Spleen (tissue), 11 donors: ENCODE data around the gene FAM53B. TPM values are rescaled to one million over a fixed set of nuclear protein-coding genes. Genes with fewer than 3 reads are reported as not detected.
"Not testable (repeated sequence)": the region's sequence is repeated elsewhere in the genome, so short reads cannot be mapped to it uniquely, and the experiment has no call there.

ENCODE experiments used
- DNase-seq: peaks from one replicate; pipeline ENCODE4 v3.0.0-alpha.2; 2020
- H3K27ac ChIP-seq, 8 donors: fragments of 200-600 bp; sonication (generic) in 7 of 8; 1 replicate in 4 of 8; 2 replicates in 4 of 8; pipeline versions ENCODE4 v1.5.0 to v1.8.0; 2016 to 2021; ENCODE audit warnings: inconsistent platforms in 4 of 8, mild to moderate bottlenecking in 4 of 8, moderate library complexity in 1 of 8
- H3K27me3 ChIP-seq, 7 donors: fragments of 200-600 bp; sonication (generic) in 6 of 7; replicated peaks in 1 of 7; 1 replicate in 4 of 7; 2 replicates in 3 of 7; pipeline versions ENCODE4 v1.5.0 to v1.8.0; 2016 to 2021; ENCODE audit warnings: inconsistent platforms in 3 of 7, mild to moderate bottlenecking in 1 of 7
- H3K36me3 ChIP-seq, 6 donors: fragments of 200-600 bp; sonication (generic) in 5 of 6; 1 replicate in 4 of 6; 2 replicates in 2 of 6; pipeline versions ENCODE4 v1.5.0 to v1.8.0; 2016 to 2021; ENCODE audit warnings: inconsistent platforms in 2 of 6
- H3K4me1 ChIP-seq, 6 donors: fragments of 200-600 bp; sonication (generic) in 5 of 6; 1 replicate in 3 of 6; 2 replicates in 3 of 6; pipeline versions ENCODE4 v1.5.0 to v1.8.0; 2016 to 2021; ENCODE audit warnings: inconsistent platforms in 3 of 6
- H3K4me3 ChIP-seq, 8 donors: fragments of 200-600 bp; sonication (generic) in 7 of 8; 1 replicate in 4 of 8; 2 replicates in 4 of 8; pipeline versions ENCODE4 v1.5.0 to v1.8.0; 2016 to 2021; ENCODE audit warnings: inconsistent platforms in 4 of 8, mild to moderate bottlenecking in 4 of 8, moderate library complexity in 2 of 8
- H3K9me3 ChIP-seq, 8 donors: fragments of 200-600 bp; sonication (generic) in 7 of 8; 1 replicate in 4 of 8; 2 replicates in 4 of 8; pipeline versions ENCODE4 v1.5.0 to v1.8.0; 2016 to 2021; ENCODE audit warnings: inconsistent platforms in 4 of 8
- POLR2A ChIP-seq, 3 donors: fragments of 450-650 bp; IDR thresholded peaks; one replicate each; pipeline ENCODE4 v1.5.1; 2017; ENCODE audit warnings: antibody characterized with exemption in 3 of 3, mild to moderate bottlenecking in 1 of 3
- POLR2AphosphoS5 ChIP-seq, 3 donors: sonication (generic); formaldehyde crosslinking; IDR thresholded peaks; one replicate each; pipeline ENCODE4 v1.5.1; 2017; ENCODE audit warnings: antibody characterized with exemption in 3 of 3
- WGBS, 5 donors: extraction: QIAGEN DNeasy Blood & Tissue Kit in 3 of 5; methylation state at CpG; one replicate each; pipeline versions ENCODE4 v1.1.5 to v1.1.7; 2013 to 2018; 5-methylcytosine and 5-hydroxymethylcytosine counted together
- intact Hi-C: fragments of 100-400 bp; cut with DNase I; formaldehyde crosslinking; loops from one replicate; pipeline ENCODE4 v1.15.0; 2023; ENCODE audit warnings: low total_unique reads
- polyA plus RNA-seq, 3 donors: library from polyadenylated mRNA; stranded (reverse); fragments of 200-250 nt; gene quantifications; one replicate each; pipeline ENCODE4 v1.2.1, GENCODE V29; 2013
- total RNA-seq, 7 donors: library from RNA; depleted of rRNA in 3 of 7; stranded (reverse); fragments of >200 nt in 3 of 7; fragmentation: NEBNext Ultra II Directional in 4 of 7; extraction: Animal tissue kit (Norgen Biotek cat#: 25700) in 4 of 7; gene quantifications; one replicate each; pipeline versions ENCODE4 v1.1.0 to v1.2.1, GENCODE V29; 2016 to 2021
- TF ChIP-seq, protein P1 (sequence below), 11 experiments: fragments of 200-600 bp in 7 of 11; fragments of 450-650 bp in 4 of 11; sonication (generic) in 4 of 11; IDR thresholded peaks in 8 of 11; conservative IDR thresholded peaks in 3 of 11; 1 replicate in 7 of 11; 2 replicates in 4 of 11; pipeline versions ENCODE4 v1.4.0 to v1.8.0; 2016 to 2021; ENCODE audit warnings: antibody characterized with exemption in 11 of 11, inconsistent platforms in 4 of 11, mild to moderate bottlenecking in 1 of 11
- donor health status: healthy with polysubstance abuse.
- donor health status: DM: no; HTN: no; CAD: no; lungs with moderate emphysema.
- donor health status: DM: no; HTN: no; CAD: no.
- donor health status: Bipolar disorder and iron deficiency.
- donor health status: healthy.
- donor health status: DM: no; HTN: no; CAD: no.
- donor health status: DM: yes; HTN: yes; CAD: no.

The FAM53B gene
- total and polyA plus RNA-seq, 10 donors, result 13.3 to 94.0 (median 56.2) TPM

DNA sequence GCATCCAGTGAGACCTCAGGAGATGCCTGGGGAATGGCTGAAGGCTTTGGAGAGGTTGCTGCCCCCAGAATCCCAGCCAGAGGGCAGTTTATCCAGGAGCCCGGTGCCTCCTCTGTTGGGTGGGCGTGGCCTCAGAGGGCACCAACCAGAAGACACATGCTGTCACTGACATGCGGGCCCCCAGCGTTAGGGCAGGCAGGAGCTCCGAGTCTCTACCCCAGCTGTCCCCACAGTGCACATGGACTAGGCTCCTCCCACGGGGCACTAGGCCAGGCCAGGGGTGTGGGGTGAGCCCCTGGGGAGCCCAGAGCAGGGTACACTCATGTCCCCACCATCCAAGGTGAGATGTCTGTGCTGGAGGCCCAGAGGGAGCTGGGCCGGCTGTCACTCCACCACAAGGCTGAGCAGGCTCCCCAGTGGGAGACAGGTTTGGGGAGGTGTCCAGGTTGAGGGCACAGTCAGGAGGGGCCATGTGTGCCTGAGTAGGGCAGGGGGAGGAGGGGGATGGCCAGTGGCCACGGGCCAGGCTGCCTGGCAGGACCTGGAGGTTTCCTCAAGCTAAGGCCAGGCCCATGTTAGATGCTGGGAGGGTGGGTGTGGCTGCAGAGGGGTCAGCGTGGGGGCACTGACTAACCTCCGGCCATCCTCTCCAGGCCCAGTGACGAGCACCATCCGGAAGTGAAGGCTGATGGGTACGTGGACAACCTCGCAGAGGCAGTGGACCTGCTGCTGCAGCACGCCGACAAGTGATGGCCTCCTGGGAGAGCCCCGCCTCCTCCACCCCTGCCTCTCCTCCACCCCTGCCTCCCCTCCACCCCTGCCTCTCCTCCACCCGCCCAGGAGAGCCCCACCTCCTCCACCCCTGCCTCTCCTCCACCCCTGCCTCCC, 131.3 kb downstream of the FAM53B start:
- no peak for DNase-seq
- WGBS, 5 donors, result 46 to 66% (median 52%) methylated on average over 14 to 18 of the region's 18 CpGs
- peak overlapping the region; percentile 18 to 88 (median 81) for H3K27ac ChIP-seq

DNA sequence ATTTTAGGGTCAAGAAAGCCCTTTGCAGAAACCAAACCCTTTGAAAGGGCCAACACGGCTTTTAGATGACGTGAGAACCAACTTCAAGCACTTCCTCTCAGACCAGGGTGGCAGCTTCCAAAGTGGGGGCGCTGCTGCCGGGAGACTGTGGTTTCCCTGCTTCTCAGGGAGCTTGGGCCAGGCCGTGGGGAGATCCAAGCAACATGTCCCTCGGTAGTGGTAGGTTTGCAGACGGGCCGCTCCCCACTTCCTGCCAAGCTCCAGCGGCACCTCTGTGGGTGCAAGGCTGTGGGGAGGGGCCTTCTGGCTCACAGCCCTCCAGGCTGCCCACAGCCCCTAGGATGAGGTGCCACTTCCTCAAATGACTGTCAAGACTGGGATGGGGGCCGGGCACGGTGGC, 132.4 kb downstream of the FAM53B start:
- Histone ChIP-seq H3K27me3 (no peaks in the 10 kb centered on the region), H3K4me3 (peak overlapping the region in 1 of 8 donors; percentile 12), H3K36me3 (peaks cover 0 to 17% (median 1%) of the 10 kb centered on the region in 6 donors), H3K27ac (peak overlapping the region; percentile 18 to 88 (median 81)), H3K9me3 (no peaks in the 10 kb centered on the region), H3K4me1 (peaks cover 18 to 94% (median 55%) of the 10 kb centered on the region in 6 donors)
- intact Hi-C loops, result loop anchor here (10.0 kb wide), 1 partner anchor 67 kb away; no protein-coding TSS in a partner anchor
- 15 to 52% (median 28%) methylated on average over 10 to 11 of the region's 11 CpGs for WGBS, 5 donors
- no peak for TF ChIP-seq POLR2A (IDR thresholded peaks at IDR 0.05)
- TF ChIP-seq POLR2AphosphoS5 (IDR thresholded peaks at IDR 0.05), result peak; percentile 74 to 84 (median 75)
- TF ChIP-seq, protein P1, sequence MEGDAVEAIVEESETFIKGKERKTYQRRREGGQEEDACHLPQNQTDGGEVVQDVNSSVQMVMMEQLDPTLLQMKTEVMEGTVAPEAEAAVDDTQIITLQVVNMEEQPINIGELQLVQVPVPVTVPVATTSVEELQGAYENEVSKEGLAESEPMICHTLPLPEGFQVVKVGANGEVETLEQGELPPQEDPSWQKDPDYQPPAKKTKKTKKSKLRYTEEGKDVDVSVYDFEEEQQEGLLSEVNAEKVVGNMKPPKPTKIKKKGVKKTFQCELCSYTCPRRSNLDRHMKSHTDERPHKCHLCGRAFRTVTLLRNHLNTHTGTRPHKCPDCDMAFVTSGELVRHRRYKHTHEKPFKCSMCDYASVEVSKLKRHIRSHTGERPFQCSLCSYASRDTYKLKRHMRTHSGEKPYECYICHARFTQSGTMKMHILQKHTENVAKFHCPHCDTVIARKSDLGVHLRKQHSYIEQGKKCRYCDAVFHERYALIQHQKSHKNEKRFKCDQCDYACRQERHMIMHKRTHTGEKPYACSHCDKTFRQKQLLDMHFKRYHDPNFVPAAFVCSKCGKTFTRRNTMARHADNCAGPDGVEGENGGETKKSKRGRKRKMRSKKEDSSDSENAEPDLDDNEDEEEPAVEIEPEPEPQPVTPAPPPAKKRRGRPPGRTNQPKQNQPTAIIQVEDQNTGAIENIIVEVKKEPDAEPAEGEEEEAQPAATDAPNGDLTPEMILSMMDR (IDR thresholded peaks at IDR 0.05 in 8 of 11, conservative IDR thresholded peaks at IDR 0.05 in 3 of 11), result no peak
- DNase-seq, result peak; percentile 90

More for the DNA sequence above, 131.3 kb downstream of the FAM53B start:
- TF ChIP-seq POLR2AphosphoS5 (IDR thresholded peaks at IDR 0.05), result peak; percentile 47 to 73 (median 62)
- TF ChIP-seq POLR2A (IDR thresholded peaks at IDR 0.05), result no peak
- Histone ChIP-seq H3K9me3 (no peaks in the 10 kb centered on the region), H3K36me3 (peaks cover 0 to 28% (median 4%) of the 10 kb centered on the region in 6 donors), H3K4me3 (no peak overlapping the region), H3K4me1 (peaks cover 27 to 94% (median 60%) of the 10 kb centered on the region in 6 donors), H3K27me3 (no peaks in the 10 kb centered on the region)
- intact Hi-C loops, result loop anchor here (10.0 kb wide), 1 partner anchor 68 kb away; no protein-coding TSS in a partner anchor

DNA sequence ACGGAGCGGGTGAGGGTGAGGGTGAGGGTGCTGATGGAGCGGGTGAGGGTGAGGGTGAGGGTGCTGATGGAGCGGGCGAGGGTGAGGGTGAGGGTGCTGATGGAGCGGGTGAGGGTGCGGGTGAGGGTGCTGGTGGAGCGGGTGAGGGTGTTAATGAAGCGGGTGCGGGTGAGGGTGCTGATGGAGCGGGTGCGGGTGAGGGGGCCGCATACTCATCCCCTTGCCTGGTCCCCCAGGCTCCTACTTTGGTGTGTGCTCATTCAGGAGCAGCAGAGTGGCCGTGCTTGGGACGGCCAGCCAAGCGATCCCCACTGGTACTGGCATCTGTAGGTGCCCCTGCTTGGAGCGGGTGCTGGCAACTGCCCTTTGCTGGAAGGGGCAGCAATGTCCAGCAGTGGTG, 133.3 kb downstream of the FAM53B start:
- TF ChIP-seq POLR2AphosphoS5 (IDR thresholded peaks at IDR 0.05), result peak in 1 of 3 donors; percentile 23
- WGBS, 5 donors, result 81 to 97% (median 90%) methylated on average over 8 to 17 of the region's 17 CpGs
- Histone ChIP-seq H3K4me1 (peaks cover 16 to 94% (median 55%) of the 10 kb centered on the region in 6 donors), H3K27ac (peak overlapping the region in 7 of 8 donors; percentile 55 to 88 (median 81))
- intact Hi-C loops, result loop anchor here (10.0 kb wide), 1 partner anchor 66 kb away; no protein-coding TSS in a partner anchor
- DNase-seq, H3K27me3 ChIP-seq, H3K4me3 ChIP-seq, H3K9me3 ChIP-seq, H3K36me3 ChIP-seq: not testable (repeated sequence)

DNA sequence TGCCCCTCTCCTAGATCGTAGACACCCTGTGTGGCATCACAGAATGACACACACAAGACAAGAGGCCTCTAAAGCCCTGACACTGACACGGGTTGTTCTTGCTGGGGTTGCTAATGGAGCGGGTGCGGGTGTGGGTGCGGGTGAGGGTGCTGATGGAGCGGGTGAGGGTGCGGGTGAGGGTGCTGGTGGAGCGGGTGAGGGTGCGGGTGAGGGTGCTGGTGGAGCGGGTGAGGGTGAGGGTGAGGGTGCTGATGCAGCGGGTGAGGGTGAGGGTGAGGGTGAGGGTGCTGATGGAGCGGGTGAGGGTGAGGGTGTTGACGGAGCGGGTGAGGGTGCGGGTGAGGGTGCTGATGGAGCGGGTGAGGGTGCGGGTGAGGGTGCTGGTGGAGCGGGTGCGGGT, 134.0 kb downstream of the FAM53B start:
- H3K27me3 ChIP-seq, H3K9me3 ChIP-seq, DNase-seq, H3K36me3 ChIP-seq, H3K4me3 ChIP-seq: not testable (repeated sequence)
- WGBS, 5 donors, result 90 to 97% (median 95%) methylated on average over 13 to 19 of the region's 19 CpGs
- Histone ChIP-seq H3K27ac (peak overlapping the region in 1 of 8 donors; percentile 51), H3K4me1 (peaks cover 16 to 94% (median 59%) of the 10 kb centered on the region in 6 donors)
- intact Hi-C loops, result loop anchor here (10.0 kb wide), 1 partner anchor 65 kb away; no protein-coding TSS in a partner anchor

DNA sequence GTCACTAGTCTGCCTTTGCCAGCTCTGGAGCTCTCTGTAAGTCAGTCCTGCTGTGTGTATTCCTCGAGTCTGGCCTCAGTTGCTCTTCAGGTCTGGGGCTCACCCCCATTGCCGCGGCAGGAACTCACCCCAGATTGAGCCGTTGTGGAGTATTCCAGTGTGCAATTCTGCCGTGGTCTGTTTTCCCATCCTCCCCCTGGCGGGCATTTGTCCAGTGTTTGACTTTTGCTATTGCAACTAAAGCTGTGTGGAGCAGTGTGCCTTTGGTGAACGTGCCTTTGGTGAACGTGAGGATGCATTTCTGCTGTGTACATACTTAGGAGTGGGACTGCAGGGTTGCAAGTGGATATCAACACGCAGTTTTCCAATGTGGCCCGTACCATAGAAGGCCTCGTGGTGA, 134.5 kb downstream of the FAM53B start:
- peaks cover 16 to 94% (median 64%) of the 10 kb centered on the region in 6 donors for H3K4me1 ChIP-seq
- H3K9me3 ChIP-seq, result no peaks in the 10 kb centered on the region
- no peak for DNase-seq
- no peaks in the 10 kb centered on the region for H3K36me3 ChIP-seq
- intact Hi-C loops, result loop anchor here (10.0 kb wide), 1 partner anchor 65 kb away; no protein-coding TSS in a partner anchor
- TF ChIP-seq POLR2A (IDR thresholded peaks at IDR 0.05), result no peak
- TF ChIP-seq, protein P1 (IDR thresholded peaks at IDR 0.05 in 8 of 11, conservative IDR thresholded peaks at IDR 0.05 in 3 of 11), result no peak
- no peak for TF ChIP-seq POLR2AphosphoS5 (IDR thresholded peaks at IDR 0.05)
- WGBS, 5 donors, result 88 to 94% (median 93%) methylated on average over 11 of the region's 11 CpGs
- H3K4me3 ChIP-seq, result no peak overlapping the region
- peak overlapping the region in 1 of 8 donors; percentile 51 for H3K27ac ChIP-seq
- no peaks in the 10 kb centered on the region for H3K27me3 ChIP-seq
